OCI-LY7 (cell line): ENCODE measurements around the gene FGF16. TPM values are rescaled to one million over a fixed set of nuclear protein-coding genes. Genes with fewer than 3 reads are reported as not detected.
A peak's percentile ranks its signal among the peaks of the same experiment; 100 is the strongest.

Experiments used
- BruUV-seq: library from RNA; stranded (reverse); fragments of 400-500 nt; replicated peaks from 2 replicates; lab custom pipeline; 2021; lab: Mats Ljungman, UMichigan
- CTCF ChIA-PET: fragments of 300-600 bp; sonication (Branson Sonifier 250); formaldehyde crosslinking; loops from one replicate; lab custom pipeline; 2022; ENCODE audit warnings: antibody characterized with exemption; ENCODE audit not compliant: unreplicated experiment; lab: Charles Lee
- POLR2A ChIA-PET: fragments of 300-600 bp; sonication (Branson Sonifier 250); formaldehyde crosslinking; loops from one replicate; lab custom pipeline; 2022; ENCODE audit warnings: antibody characterized with exemption; lab: Charles Lee
- DNase-seq: peaks from one replicate; pipeline ENCODE4 v3.0.0-alpha.2; 2015; ENCODE audit warnings: low spot score
- H2AFZ ChIP-seq: fragments of 200-600 bp; sonication (generic), shearing (Covaris generic); 2 replicates; pipeline ENCODE4 v1.6.1; 2014; ENCODE audit warnings: mild to moderate bottlenecking, antibody characterized with exemption, low read length, moderate library complexity
- H3K27ac ChIP-seq: fragments of 200-600 bp; sonication (generic); 2 replicates; pipeline ENCODE4 v1.5.1; 2014; ENCODE audit warnings: mixed run types, low read depth, mild to moderate bottlenecking, moderate library complexity, low read length, inconsistent platforms; ENCODE audit not compliant: poor library complexity, severe bottlenecking
- H3K36me3 ChIP-seq: fragments of 200-600 bp; sonication (generic); 2 replicates; pipeline ENCODE4 v1.6.1; 2014; ENCODE audit warnings: mild to moderate bottlenecking, antibody characterized with exemption, low read length, moderate library complexity, mixed read lengths; ENCODE audit not compliant: insufficient read depth
- H3K4me1 ChIP-seq: fragments of 200-600 bp; sonication (generic); 2 replicates; pipeline ENCODE4 v1.5.1; 2014; ENCODE audit warnings: mild to moderate bottlenecking, low read length; ENCODE audit not compliant: insufficient read depth, poor library complexity, severe bottlenecking
- H3K4me2 ChIP-seq: fragments of 200-600 bp; sonication (generic); 2 replicates; pipeline ENCODE4 v1.6.1; 2014; ENCODE audit warnings: mild to moderate bottlenecking, low read length
- H3K4me3 ChIP-seq: fragments of 200-600 bp; sonication (generic); 2 replicates; pipeline ENCODE4 v1.5.1; 2014; ENCODE audit warnings: mild to moderate bottlenecking, low read depth, low read length; ENCODE audit not compliant: poor library complexity, severe bottlenecking
- H3K79me2 ChIP-seq: fragments of 200-600 bp; sonication (generic); 2 replicates; pipeline ENCODE4 v1.6.1; 2016; ENCODE audit warnings: low read depth, mild to moderate bottlenecking, low read length, moderate library complexity, mixed read lengths; ENCODE audit not compliant: insufficient read depth
- H3K9me2 ChIP-seq: fragments of 200-600 bp; sonication (generic); 2 replicates; pipeline ENCODE4 v1.6.1; 2016; ENCODE audit warnings: mild to moderate bottlenecking, low read length, mixed read lengths; ENCODE audit not compliant: insufficient read depth
- H3K9me3 ChIP-seq: fragments of 200-600 bp; sonication (generic); 2 replicates; pipeline ENCODE4 v1.6.1; 2014; ENCODE audit warnings: mild to moderate bottlenecking, mixed run types, low read length, mixed read lengths
- H4K20me1 ChIP-seq: fragments of 200-600 bp; sonication (generic); 2 replicates; pipeline ENCODE4 v1.6.1; 2014; ENCODE audit warnings: mild to moderate bottlenecking, antibody characterized with exemption, low read length, moderate library complexity, mixed read lengths; ENCODE audit not compliant: insufficient read depth
- CTCF ChIP-seq: fragments of 200-600 bp; sonication (generic); conservative IDR thresholded peaks from 2 replicates; pipeline ENCODE4 v1.5.1; 2014; ENCODE audit warnings: mild to moderate bottlenecking, antibody characterized with exemption, low read length, moderate library complexity, mixed read lengths
- EZH2phosphoT487 ChIP-seq: fragments of 200-600 bp; sonication (generic); IDR thresholded peaks from 2 replicates; pipeline ENCODE4 v1.6.1; 2018; ENCODE audit warnings: low read depth, borderline replicate concordance, mild to moderate bottlenecking, mixed run types, antibody characterized with exemption, low read length, moderate library complexity, mixed read lengths
- intact Hi-C: fragments of 100-400 bp; cut with micrococcal nuclease; formaldehyde crosslinking; loops from one replicate; pipeline ENCODE4 v1.10.0; 2022; ENCODE audit not compliant: unreplicated experiment
- total RNA-seq, 2 experiments: library from RNA; depleted of rRNA in 1 of 2; stranded (reverse); fragments of >200 nt in 1 of 2; shearing (Covaris generic) in 1 of 2; gene quantifications; 2 replicates each; pipeline ENCODE4 v1.2.3, GENCODE V29; 2014 to 2022

Gene FGF16
- total RNA-seq, 2 experiments from 2014 or later, result not detected

- no peak for TF ChIP-seq CTCF
- TF ChIP-seq EZH2phosphoT487, result no peak
- Histone ChIP-seq H3K9me2 (no peaks in the 10 kb centered on the region), H3K27ac (no peak overlapping the region), H3K36me3 (no peaks in the 10 kb centered on the region), H2AFZ (no peak overlapping the region), H3K9me3 (no peaks in the 10 kb centered on the region), H3K4me1 (no peaks in the 10 kb centered on the region), H3K4me2 (no peak overlapping the region), H4K20me1 (no peaks in the 10 kb centered on the region), H3K79me2 (no peaks in the 10 kb centered on the region), H3K4me3 (no peak overlapping the region)
- no TSS peak for BruUV-seq
- DNase-seq, result no peak
- POLR2A ChIA-PET, result interaction anchor here (0.6 to 1.3 kb wide), 2 partner anchors 22 to 1089 kb away, joined by 3 to 5 read pairs; no protein-coding TSS in a partner anchor
- intact Hi-C loops, result no loop called here
- CTCF ChIA-PET, result no interaction called here
Observed at GRCh38 chrX:77434962-77435361, 12.2 kb upstream of the FGF16 start.

- no peak overlapping the region for H3K4me2 ChIP-seq
- no peaks in the 10 kb centered on the region for H3K9me2 ChIP-seq
- no peak for DNase-seq
- intact Hi-C loops, result no loop called here
- ChIA-PET CTCF (no interaction called here), POLR2A (interaction anchor here (1.3 kb wide), 1 partner anchor 23 kb away, joined by 5 read pairs; no protein-coding TSS in a partner anchor)
- H3K4me3 ChIP-seq, result no peak overlapping the region
- H3K36me3 ChIP-seq, result no peaks in the 10 kb centered on the region
- no peaks in the 10 kb centered on the region for H3K79me2 ChIP-seq
- BruUV-seq, result no TSS peak
- H3K4me1 ChIP-seq, result no peaks in the 10 kb centered on the region
- TF ChIP-seq EZH2phosphoT487 (no peak), CTCF (no peak)
- H2AFZ ChIP-seq, result peak overlapping the region; percentile 39; the same call in 1 of the 2 replicates
- no peaks in the 10 kb centered on the region for H3K9me3 ChIP-seq
- no peak overlapping the region for H3K27ac ChIP-seq
- H4K20me1 ChIP-seq, result no peaks in the 10 kb centered on the region
Observed at GRCh38 chrX:77436271-77436670, 10.9 kb upstream of the FGF16 start.

GRCh38 chrX:77436682-77437081 lies 10.5 kb upstream of the FGF16 start:
- Histone ChIP-seq H3K79me2 (no peaks in the 10 kb centered on the region), H3K4me2 (no peak overlapping the region), H3K9me2 (no peaks in the 10 kb centered on the region), H2AFZ (peak overlapping the region; percentile 39), H3K36me3 (no peaks in the 10 kb centered on the region), H3K27ac (no peak overlapping the region), H4K20me1 (no peaks in the 10 kb centered on the region), H3K4me1 (no peaks in the 10 kb centered on the region), H3K9me3 (no peaks in the 10 kb centered on the region), H3K4me3 (no peak overlapping the region)
- intact Hi-C loops, result no loop called here
- ChIA-PET CTCF (no interaction called here), POLR2A (no interaction called here)
- BruUV-seq, result no TSS peak
- no peak for TF ChIP-seq CTCF
- no peak for TF ChIP-seq EZH2phosphoT487
- peak; percentile 2 for DNase-seq
